Measurements from ENCODE around the gene PDGFA.

PDGFA gene

DNA sequence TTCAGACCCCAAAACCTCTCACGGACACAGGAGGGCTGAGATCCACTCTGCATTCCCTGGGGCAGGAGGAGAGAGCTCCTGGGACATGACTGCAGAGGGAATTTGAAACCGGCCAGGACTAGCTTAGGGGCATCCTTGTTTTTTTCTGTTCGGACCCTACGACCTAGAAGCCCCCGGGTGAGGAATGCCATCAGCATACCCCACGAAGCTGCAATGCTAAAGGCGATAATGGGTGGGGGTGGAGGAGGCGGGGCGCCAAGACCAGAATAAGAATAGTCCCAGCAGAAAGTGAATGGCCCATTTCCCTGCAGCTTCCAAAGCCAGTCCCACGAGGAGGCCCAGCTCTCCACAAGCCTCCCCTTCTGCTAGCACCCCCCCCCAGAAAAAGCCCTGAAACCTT is 4.0 kb downstream of the PDGFA start:
- no peak for DNase-seq

DNA sequence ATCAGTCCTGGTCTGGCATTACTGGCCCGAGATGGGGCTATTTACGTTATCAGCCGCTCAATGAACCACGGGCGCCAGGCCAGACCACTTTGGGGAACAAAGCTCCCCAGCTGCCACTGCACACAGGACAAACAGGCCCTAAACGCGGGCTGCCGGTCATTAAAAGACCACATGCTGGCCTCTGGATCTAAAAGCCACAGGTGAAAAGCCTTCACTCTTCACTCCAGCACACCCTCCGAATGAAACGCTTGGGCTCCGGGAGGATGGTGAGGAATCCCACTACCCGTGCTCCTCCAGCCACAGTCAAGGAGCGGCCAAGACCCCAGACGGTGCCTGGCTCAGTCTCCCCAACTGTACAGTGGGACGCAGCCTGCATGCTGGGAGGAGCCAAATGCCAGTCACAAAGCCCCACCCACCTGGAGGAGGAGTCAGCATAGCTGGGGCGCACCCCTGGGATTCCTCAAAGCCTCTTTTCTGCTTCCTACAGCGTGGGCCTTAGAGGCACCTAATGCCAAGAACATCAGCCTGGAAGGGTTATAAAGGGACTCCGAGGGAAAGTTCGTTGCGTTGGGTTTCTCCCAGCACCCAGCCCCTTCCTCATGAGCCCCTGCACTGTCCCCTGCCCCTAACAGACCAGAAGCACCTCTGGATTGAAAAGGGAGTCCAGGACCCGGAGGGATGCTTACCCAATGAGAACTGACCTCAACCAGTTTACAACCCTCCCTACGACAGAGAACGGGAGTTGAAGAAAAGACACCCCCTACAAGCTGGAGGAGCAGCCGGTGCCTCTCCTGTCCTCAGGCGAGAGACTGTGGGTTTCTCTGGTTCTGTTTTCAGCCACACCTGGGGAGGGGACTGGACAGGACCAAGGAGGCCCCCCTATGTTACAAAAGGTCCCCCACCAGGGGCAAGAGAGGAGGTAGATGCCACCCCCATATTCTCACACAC is 4.7 kb downstream of the PDGFA start:
- DNase-seq = peak in 2 of 3 experiments; percentile 27 to 65

DNA sequence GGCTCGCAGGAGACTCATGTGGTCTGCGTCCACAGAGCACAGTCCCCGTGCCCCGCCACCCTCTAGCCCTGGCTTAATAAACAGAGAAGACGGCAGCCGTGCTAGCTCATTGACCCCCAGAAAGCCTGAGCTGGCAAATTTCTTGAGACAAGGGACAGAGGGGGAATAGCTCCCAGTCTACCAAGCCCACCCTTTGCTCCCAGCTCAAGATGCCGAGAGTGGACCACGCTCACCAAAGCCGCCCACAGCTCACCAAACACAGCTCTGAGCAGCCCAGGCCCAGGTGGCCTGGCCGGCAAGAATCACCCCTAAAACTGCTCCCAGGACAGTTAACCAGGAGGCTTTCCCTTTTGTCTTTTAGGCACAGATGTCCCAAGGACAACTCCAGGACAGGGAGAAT is 5.4 kb downstream of the PDGFA start:
- no peak for DNase-seq

DNA sequence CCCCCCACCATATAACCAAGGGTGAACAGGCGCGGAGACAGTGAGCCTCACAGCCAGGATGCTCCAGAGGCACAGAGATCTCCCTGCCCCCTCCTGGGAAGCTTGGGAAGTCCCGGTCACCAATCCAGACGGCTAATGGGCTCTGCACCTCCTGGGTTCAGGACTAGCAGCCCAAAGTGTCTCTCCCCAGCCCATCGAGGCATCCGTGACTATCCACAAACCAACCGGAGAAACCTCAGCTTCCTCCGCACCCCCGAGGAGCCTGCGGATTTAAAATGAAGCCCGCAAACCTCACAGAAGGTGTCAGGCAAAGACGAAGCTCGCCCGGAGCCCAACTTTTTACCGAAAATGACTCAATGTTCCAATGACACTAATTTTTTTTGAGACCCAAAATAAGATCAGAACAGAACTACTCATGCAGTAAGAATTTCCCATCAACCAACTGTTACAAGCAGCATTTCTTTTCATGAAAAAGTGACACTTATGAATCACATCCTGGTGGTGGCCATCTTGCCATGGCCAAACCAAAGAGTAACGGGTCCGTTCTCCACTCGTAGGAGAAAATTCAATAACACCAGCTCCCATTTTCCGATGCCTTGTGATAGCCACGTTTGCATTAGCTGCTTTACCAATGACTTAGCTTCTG is 6.0 kb downstream of the PDGFA start:
- DNase-seq = no peak

DNA sequence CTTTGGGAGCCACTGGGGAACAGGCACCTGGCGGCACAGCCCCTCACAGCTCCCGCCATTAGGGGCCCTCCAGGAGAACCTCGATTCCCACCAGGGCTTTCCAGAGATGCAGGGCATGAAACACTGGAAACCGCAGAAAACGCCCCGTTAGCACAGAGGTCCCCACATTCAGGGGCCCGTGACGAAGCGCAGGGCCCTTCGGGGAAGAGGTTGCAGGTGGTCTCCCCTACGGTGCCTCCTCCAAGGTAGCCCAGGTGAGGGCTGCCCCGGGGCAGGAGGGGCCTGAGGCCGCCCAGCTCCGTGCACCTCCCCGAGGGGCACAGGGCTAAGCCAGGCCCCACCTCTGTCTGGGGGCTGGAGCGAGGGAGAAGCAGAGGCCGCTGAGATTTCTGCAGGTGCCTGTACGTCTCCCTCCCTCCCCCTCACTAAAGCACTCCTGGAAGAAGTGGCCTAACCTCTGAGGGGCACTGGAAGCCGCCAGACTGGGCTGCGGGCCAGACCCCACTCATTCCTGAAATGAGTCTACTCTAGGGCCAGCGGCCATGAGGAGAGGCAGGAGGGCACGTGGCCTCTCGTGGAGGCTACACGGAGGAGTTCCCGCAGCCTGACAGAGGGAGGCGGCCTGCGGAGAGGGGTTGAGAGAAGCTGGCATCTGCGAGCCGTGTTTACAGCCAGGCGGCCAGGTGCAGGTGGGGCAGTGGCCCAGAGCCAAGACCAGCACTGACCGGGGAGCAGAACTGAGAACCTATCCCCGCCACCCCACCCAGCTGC is 6.9 kb downstream of the PDGFA start:
- DNase-seq = peak in 2 of 3 experiments; percentile 55 to 73

DNA sequence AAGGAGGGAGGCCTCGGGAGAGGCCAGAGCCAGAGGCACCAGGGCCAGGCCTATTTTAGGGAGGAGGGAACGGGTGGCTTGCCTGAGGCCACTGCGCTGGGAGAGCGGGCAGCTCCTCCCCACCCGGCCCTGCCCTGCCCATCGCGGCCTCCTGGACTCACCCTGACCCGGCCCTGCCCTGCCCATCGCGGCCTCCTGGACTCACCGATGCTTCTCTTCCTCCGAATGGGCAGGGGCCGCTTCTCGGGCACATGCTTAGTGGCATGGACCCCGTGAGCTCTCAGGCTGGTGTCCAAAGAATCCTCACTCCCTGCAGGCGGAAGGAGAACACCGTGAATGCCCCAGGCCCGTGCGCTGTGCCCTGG is 7.5 kb downstream of the PDGFA start:
- no peak for DNase-seq

DNA sequence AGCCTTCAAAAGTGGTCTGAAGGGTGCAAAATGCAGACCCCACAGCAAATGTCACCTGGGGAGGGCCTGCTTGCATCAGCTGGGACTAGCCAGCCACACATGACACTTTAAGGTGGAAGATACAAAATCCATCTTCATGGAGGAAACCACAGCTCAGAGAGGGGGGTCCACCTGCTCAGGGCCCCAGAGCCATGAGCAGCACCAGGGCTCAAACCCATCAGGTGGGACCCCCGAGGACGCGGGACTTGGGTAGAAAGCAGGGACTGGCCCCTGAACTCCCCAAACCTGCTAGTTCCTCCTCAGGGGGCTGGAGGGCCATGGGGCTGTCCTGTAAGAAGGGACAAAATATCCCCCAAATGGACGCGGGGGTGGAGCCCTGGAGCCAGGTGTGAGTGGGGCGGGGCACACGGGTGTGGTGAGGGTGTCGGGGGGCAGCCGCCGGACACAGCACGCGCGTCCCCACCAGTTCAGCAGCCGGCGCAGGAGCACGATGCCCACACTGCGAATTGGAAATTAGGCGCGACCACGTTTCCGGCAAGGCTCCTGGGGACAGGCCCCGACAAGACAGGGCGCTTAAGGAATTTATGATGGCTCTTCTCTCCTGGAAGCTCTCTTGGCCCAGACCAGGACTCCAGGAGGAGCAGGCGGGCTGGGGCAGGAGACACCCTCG is 8.0 kb downstream of the PDGFA start:
- no peak for DNase-seq

DNA sequence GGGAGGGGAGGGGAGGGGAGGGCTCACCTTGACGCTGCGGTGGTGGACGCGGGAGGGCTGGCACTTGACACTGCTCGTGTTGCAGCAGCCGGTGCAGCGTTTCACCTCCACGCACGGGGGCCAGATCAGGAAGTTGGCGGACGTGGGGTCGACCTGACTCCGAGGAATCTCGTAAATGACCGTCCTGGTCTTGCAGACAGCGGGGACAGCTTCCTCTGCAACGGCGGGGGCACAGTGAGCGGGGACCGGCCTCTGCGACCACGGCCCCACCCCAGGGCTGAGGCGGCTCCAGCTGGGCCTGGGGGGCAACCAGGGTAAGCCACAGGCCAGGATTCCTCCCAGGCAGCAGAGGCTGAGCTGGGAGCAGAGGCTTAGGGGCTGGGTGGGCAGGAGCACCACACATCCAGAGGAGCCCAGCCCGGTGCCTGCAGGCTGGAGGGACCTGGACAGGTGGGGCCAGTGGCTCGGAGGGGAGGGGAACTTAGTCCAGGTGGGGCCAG is 8.8 kb downstream of the PDGFA start:
- no peak for DNase-seq

DNA sequence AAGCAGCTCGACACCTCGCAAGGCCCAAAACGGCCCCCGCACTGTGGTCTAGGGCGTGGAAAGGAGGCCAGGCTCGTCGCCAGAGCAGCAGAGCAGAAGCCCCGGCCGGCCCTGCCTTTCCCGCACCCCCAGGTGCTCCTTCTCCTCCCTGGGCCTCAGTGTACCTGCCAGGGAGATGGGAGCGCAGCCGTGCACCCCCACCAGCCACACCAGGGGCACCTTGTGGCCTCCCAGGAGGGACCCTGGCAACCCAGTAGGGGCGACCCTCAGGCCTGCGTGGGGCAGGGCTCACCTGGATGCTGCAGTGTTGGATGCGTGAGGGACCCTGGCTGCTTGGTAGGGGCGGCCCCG is 9.5 kb downstream of the PDGFA start:
- no peak for DNase-seq

DNA sequence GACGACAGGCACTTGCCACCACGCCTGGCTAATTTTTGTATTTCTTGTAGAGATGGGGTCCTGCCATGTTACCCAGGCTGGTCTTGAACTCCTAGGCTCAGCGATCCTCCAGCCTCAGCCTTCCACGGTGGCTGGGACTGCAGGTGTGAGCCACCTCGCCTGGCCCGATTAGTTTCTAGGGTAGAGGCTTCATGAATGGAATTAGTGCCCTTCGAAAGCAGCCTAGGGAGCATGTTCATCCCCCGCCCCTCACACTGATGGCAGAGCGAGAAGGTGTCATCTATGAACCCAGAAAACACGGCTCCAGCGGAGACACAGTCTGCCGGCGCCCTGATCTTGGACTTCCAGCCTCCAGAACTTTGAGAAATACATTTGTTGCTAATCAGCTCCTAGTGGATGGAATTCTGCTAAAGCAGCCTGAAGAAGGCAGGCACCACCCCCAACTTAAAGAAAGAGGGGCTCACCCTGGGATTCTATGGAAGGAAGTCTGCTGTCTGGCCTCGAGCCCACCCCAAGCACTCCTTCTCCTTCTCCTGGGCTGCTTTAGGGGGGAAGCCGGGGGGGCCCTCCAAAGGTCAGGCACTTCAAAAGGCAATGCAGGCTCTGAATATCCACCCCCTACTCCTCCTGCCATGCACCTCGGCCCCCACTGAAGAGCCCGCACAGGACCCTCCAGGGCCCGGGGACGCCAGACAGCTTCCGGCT is 10.1 kb downstream of the PDGFA start:
- no peak for DNase-seq

DNA sequence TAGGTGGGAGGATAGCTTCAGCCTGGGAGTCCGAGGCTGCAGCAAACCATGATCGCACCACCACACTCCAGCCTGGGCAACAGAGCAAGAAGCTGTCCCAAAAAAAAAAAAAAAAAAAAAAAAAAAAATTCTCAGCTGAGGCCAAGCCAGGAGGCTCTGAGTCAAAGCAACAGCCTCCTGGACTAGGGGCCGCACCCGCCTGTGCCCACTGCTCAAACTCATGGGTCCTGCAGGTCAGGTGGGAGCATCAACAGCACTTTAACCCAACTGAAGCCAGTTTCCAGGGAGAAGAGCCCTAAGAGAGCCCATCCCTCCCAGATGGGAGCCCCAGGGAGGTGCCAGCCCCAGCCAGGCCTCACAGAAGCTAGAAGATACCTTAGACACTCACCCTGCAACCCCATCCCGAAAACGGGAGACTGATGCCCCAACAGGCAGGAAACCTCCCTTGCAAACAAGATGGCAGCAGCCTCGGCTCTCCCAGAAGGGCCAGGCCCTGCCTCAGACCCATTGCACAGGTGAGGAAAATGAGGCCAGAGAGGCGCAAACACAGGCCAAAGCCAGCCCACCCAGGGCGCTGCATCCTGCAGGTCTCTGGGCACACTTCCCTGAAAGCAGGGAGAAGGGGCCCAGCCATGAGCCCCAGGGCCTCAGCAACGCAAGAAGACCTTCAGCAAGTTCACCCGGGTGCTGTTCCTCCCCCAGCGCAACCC is 11.0 kb downstream of the PDGFA start:
- no peak for DNase-seq

DNA sequence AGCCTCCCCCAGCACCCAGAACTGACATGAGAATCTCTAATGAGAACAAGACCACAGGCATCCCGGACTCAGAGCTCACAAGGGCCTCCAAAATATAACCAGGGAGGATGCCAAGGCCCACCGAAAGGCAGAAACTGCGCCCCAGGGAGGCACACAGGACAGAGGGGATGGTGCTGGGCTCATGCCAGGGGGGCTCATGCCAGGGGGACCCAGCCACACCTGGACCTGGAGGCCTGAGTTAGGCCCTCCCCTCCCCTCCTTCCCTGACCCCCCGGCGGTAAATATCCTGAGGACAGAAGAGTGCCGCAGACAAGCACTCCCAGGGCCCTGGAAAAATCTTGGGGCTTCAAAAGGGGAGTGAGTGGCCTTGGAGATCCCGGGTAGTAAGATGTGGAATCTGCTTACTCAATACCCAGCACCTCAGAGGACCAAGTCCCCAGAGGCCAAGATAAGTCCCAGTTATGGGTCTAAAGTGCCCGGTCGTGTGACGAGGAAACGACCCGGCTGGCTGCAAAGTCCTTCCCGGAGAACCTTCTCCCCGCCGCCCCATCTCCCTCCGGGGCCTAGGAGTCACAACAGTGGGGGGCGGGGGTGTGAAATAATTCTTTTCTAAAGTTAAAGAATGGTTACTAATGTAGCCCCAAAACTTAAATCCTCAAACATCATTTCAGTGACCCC is 11.9 kb downstream of the PDGFA start:
- DNase-seq = no peak

DNA sequence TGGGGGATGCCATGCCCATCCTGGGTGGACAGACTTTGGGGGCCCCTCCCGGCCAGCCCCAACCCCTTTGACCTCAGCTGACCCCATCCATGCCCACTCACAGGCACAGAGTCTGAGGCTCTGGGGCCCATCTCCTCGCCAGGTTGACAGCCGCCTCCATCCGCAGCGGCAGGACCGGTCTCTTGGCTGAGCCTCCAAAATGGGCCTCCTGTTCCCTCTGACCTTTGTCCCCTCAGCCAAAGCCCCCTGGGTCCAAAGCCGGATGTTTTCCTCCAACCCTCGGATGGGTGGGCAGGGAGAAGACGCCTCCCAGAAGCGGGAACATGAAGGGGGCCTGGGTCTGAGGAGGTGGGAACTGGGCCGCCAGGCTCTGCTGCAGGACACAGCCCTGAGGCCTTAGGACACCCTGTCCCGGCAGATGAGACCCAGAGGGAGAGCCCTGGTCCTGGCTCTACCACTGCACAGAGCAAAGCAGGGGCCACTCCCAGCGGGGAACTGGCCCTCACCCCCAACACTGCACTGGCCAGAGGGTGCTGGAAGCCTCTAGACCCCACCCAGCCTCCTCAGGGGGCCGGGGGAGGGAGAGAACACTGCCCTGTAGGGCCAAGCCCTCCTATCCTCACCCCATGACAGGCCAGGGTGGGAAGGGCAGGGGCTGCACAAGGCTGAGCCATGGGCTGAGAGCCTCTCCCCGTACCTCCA is 12.6 kb downstream of the PDGFA start:
- DNase-seq = no peak

DNA sequence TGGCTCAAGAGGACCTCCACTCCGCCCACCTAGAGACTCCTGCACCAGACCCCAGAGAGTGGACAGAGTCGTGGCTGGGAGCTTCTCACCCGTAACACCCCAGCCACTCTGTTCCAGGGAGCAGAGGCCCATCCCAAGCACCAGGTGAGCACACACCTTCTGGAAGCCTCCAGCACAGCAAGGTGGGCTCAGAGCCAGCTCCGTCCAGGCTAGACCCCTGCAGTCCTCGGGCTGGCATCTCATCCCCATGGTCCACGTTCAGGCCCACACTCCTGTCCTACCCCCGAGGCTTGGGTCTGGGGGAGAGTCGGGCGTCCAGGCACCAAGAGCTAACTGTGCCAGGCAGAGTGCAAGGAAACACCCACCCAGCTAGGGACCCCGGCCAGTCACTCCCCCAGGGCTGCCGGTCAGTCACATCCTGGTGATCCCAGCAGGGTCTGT is 13.2 kb downstream of the PDGFA start:
- DNase-seq = no peak

DNA sequence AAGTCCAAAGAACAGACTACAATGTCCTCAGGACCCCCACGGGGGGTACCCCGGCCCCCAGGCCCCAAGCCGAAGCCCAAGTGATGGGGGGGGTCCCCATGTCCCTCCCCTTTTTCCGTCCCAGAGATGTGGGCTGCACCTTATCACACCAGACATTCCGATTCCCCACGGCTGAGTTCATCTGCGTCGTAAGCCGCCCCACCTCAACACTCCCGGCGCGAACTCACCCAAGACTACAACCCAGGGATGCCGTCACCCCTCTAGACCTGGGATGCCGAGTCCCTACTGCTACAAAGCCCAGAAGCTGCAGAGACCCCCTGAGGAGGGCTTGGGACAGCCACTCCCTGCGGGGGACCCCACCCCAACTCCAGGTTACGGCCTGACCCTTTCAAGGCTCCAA is 14.5 kb downstream of the PDGFA start:
- DNase-seq = no peak

DNA sequence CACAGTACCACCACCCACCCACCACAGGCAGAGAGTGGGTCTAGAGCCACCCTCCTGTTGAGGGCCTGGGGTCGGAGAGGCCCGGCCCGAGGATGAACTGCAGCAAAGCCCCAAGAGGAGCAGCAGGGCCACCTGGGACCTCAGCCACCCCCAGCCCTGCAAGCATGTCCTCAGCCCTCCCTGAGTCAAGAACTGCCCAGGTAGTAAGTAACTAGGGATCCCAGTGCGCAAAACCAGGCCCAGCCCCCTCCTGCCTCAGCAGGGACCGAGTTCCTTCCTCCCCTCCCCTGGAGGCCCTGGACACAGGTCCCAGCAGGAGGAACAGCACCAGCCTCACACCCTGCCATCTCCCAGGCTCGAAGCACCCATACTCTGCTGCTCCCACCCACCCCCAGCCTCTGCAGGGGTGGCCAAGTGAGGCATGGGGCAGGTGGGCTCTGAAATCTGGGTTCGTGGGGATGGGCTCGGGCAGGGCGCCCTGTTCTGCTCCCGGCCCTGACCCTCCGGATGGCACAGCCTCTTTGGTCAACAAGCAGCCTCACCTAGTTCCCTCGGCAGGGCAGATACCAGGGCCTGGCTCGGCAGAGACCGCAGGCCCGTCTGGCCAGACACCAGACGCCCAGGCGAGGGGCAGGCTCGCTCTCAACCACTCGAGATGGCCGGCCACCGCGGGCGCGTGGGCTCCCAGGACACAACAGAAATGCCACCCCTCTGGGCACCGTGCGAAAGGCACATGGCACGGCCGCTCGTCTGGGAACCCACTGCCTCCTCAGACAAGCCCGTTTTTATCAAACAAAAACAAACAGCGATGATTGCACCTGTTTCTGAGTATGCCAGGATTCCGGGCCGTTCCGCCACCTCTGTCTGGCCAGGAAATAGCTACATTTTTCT is 15.2 kb downstream of the PDGFA start:
- DNase-seq = no peak

DNA sequence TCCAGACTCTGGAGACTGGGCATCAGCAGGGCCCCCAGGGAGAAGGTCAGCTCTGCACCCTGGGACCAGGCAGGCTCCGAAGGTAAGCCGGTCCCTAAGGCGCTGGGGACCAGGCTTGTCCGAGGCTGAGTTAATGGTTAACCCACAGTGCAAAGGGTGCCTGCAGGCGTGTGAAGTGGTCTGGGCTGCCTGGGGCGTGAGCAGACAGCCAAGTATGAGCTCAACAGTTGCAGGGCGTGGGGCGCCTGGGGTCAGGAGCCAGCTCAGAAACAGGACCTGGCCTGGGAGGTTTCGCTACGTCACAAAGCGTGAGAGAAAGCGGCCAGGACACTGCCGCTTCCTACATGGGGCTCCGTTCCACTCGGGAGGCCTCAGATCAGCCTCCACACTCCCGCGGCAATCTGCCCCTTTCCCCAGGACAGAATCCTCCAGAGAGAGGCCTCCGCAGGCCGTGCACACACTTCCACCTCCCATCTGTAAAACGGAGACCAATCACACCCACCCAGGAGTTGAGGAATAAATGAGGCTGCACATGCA is 16.0 kb downstream of the PDGFA start:
- no peak for DNase-seq

DNA sequence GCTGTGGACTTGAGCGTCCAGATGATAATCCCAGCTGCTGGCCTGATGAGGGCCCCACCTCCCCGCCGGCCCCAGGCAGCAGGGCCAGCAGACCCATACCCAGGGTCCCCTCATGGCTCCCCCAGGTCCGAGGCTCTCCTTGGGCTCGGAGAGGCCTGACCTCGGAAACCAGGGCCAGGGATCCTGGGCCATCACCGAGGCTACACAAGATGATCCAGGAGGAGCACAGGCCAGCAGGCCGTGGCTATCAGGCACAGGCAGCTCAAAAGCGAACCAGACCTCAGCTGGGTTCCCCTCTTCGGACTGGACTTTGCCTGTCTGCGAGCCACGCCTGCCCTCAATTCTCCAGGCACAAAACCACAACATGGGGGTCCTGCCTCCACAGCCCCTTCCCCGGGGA is 17.4 kb downstream of the PDGFA start:
- DNase-seq = no peak

DNA sequence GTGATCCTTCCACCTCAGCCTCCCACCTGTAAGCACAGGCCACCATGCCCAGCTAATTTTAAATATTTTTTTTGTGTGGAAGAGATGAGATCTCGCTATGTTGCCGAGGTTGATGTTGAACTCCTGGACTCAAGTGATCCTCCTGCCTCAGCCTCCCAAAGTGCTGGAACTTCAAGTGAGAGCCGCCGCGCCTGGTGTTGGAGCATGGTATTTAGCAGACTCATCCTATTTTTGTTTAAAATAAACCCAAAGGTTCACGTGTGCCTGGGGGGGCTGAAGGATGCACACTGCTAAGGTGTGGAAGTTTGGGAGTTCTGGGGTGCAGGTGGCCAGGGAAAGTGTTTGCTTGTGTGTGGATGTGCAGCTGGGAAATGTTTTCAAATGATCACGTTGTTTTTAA is 18.1 kb downstream of the PDGFA start:
- DNase-seq = no peak

Data from NCI-H1417 (cell line).